Upper lobe of left lung (tissue), 6 donors: ENCODE results near the gene SUSD3. TPM values are rescaled to one million over a fixed set of nuclear protein-coding genes. Genes with fewer than 3 reads are reported as not detected.
A peak's percentile ranks its signal among the peaks of the same experiment; 100 is the strongest.

Source experiments
- ATAC-seq, 2 donors: fragments of 200-7000 bp; cut with Tn5 transposase; one replicate each; pipeline ENCODE4 v1.9.1; 2022; ENCODE audit warnings: mild to moderate bottlenecking in 2 of 2, moderate library complexity in 2 of 2; ENCODE audit not compliant: low FRiP score in 2 of 2
- DNase-seq, 2 donors: peaks; one replicate each; pipeline ENCODE4 v3.0.0-alpha.2; 2019 to 2020
- H3K27ac ChIP-seq, 4 donors: fragments of 200-600 bp; sonication (generic); one replicate each; pipeline ENCODE4 v1.5.1; 2016 to 2019
- H3K27me3 ChIP-seq, 4 donors: fragments of 200-600 bp; sonication (generic); one replicate each; pipeline ENCODE4 v1.5.1; 2017 to 2019
- H3K36me3 ChIP-seq, 4 donors: fragments of 200-600 bp; sonication (generic); one replicate each; pipeline ENCODE4 v1.5.1; 2016 to 2019
- H3K4me1 ChIP-seq, 4 donors: fragments of 200-600 bp; sonication (generic); one replicate each; pipeline ENCODE4 v1.5.1; 2018 to 2019
- H3K4me3 ChIP-seq, 4 donors: fragments of 200-600 bp; sonication (generic); one replicate each; pipeline ENCODE4 v1.5.1; 2017 to 2019; ENCODE audit warnings: mild to moderate bottlenecking in 2 of 4, moderate library complexity in 1 of 4
- H3K9me3 ChIP-seq, 4 donors: fragments of 200-600 bp; sonication (generic); one replicate each; pipeline ENCODE4 v1.5.1; 2018 to 2019
- EP300 ChIP-seq, 4 donors: sonication (generic); formaldehyde crosslinking; IDR thresholded peaks; one replicate each; pipeline ENCODE4 v1.5.1; 2017; ENCODE audit warnings: antibody characterized with exemption in 4 of 4, control low read depth in 2 of 4
- POLR2A ChIP-seq, 4 donors: fragments of 450-650 bp; IDR thresholded peaks; one replicate each; pipeline ENCODE4 v1.5.1; 2016 to 2017; ENCODE audit warnings: antibody characterized with exemption in 4 of 4, mild to moderate bottlenecking in 2 of 4
- POLR2AphosphoS5 ChIP-seq, 2 donors: sonication (generic); formaldehyde crosslinking; IDR thresholded peaks; one replicate each; pipeline ENCODE4 v1.5.1; 2017; ENCODE audit warnings: antibody characterized with exemption in 2 of 2
- WGBS, 2 donors: methylation state at CpG; one replicate each; pipeline ENCODE4 v1.1.5; 2017 to 2018; 5-methylcytosine and 5-hydroxymethylcytosine counted together
- total RNA-seq, 6 donors: library from RNA; depleted of rRNA in 4 of 6; stranded (reverse); fragments of >200 nt in 4 of 6; gene quantifications; one replicate each; pipeline versions ENCODE4 v1.1.0 to v1.2.1, GENCODE V29; 2016 to 2021
- TF ChIP-seq, protein P1 (sequence below), 6 experiments: fragments of 450-650 bp in 4 of 6; fragments of 200-600 bp in 2 of 6; sonication (generic) in 2 of 6; IDR thresholded peaks; one replicate each; pipeline ENCODE4 v1.5.1; 2016 to 2019; ENCODE audit warnings: antibody characterized with exemption in 6 of 6
- donor health status: DM: no; HTN: no; CAD: no; lungs with moderate emphysema.
- donor health status: DM: no; HTN: yes; CAD: no; lungs with severe emphysema.

The SUSD3 gene
- total RNA-seq, 6 donors from 2014 or later, result 3.9 to 17.8 (median 5.2) TPM

DNA sequence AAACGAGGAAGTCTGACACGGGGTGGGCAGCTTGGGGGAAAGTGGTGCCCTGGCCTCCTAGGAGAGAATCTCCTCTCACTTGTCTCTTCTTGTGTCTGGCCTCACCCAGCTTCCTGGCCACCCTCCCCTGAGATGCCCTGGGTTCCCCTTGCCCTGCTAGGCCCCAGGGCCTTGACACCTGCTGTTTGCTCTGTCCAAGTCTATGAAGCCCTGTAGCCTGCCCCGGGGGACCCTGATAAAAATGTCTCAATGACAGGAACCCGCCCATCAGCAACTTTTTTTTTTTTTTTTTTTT, 35.0 kb upstream of the SUSD3 start:
- ATAC-seq (no peak), DNase-seq (no peak)
- 75 to 86% methylated on average over 4 of the region's 4 CpGs for WGBS, 2 donors
- Histone ChIP-seq H3K9me3 (no peaks in the 10 kb centered on the region), H3K27ac (no peak overlapping the region), H3K4me1 (peaks cover 7 to 8% (median 7%) of the 10 kb centered on the region in 4 donors), H3K36me3 (peaks cover 0 to 45% (median 31%) of the 10 kb centered on the region in 4 donors), H3K27me3 (no peaks in the 10 kb centered on the region), H3K4me3 (no peak overlapping the region)
- TF ChIP-seq, protein P1, sequence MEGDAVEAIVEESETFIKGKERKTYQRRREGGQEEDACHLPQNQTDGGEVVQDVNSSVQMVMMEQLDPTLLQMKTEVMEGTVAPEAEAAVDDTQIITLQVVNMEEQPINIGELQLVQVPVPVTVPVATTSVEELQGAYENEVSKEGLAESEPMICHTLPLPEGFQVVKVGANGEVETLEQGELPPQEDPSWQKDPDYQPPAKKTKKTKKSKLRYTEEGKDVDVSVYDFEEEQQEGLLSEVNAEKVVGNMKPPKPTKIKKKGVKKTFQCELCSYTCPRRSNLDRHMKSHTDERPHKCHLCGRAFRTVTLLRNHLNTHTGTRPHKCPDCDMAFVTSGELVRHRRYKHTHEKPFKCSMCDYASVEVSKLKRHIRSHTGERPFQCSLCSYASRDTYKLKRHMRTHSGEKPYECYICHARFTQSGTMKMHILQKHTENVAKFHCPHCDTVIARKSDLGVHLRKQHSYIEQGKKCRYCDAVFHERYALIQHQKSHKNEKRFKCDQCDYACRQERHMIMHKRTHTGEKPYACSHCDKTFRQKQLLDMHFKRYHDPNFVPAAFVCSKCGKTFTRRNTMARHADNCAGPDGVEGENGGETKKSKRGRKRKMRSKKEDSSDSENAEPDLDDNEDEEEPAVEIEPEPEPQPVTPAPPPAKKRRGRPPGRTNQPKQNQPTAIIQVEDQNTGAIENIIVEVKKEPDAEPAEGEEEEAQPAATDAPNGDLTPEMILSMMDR (IDR thresholded peaks at IDR 0.05), result no peak
- TF ChIP-seq EP300 (IDR thresholded peaks at IDR 0.05) (no peak), POLR2AphosphoS5 (IDR thresholded peaks at IDR 0.05) (no peak), POLR2A (IDR thresholded peaks at IDR 0.05) (no peak)

- Histone ChIP-seq H3K36me3 (peaks cover 0 to 45% (median 27%) of the 10 kb centered on the region in 4 donors), H3K9me3 (no peaks in the 10 kb centered on the region), H3K4me3 (no peak overlapping the region), H3K27ac (peak overlapping the region in 1 of 4 donors; percentile 49), H3K4me1 (peaks cover 8 to 11% (median 10%) of the 10 kb centered on the region in 4 donors), H3K27me3 (no peaks in the 10 kb centered on the region)
- TF ChIP-seq POLR2A (IDR thresholded peaks at IDR 0.05) (no peak), POLR2AphosphoS5 (IDR thresholded peaks at IDR 0.05) (no peak), EP300 (IDR thresholded peaks at IDR 0.05) (no peak)
- TF ChIP-seq, protein P1 (IDR thresholded peaks at IDR 0.05), result no peak
- WGBS, 2 donors, result 75 to 80% methylated on average over 4 of the region's 4 CpGs
- ATAC-seq (no peak), DNase-seq (no peak)
Measured at GRCh38 chr9:93024646-93024910, 33.9 kb upstream of the SUSD3 start.

- H3K36me3 ChIP-seq, result peaks cover 0 to 42% (median 23%) of the 10 kb centered on the region in 4 donors
- DNase-seq (no peak), ATAC-seq (no peak)
- no peaks in the 10 kb centered on the region for H3K27me3 ChIP-seq
- H3K27ac ChIP-seq, result peak overlapping the region in 2 of 4 donors; percentile 15 to 49
- H3K9me3 ChIP-seq, result no peaks in the 10 kb centered on the region
- 83 to 96% methylated on average over 9 to 11 of the region's 11 CpGs for WGBS, 2 donors
- TF ChIP-seq EP300 (IDR thresholded peaks at IDR 0.05) (no peak), POLR2AphosphoS5 (IDR thresholded peaks at IDR 0.05) (no peak), POLR2A (IDR thresholded peaks at IDR 0.05) (no peak)
- TF ChIP-seq, protein P1 (IDR thresholded peaks at IDR 0.05), result no peak
- no peak overlapping the region for H3K4me3 ChIP-seq
- peaks cover 8 to 11% (median 10%) of the 10 kb centered on the region in 4 donors for H3K4me1 ChIP-seq
Measured at GRCh38 chr9:93024986-93025630, 33.4 kb upstream of the SUSD3 start.

DNA sequence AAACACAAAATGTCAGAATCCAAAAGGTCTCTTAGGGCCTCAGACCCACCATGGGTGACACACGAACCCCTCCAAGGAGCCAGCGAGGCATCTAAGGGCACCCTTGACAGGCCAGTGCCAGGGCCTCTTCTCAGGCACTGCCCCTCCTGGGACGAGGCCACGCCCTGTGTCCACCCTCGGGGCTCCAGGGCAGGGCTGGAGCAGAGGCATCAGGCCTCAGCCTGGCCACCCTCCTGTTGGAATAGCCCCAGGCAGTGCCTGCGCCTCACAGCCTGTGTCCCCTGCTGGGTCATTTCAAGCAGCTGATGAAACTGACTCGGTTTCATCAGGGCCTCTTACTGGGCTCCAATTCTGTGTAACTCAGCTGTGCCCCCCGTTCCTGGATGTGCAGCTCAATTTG, 32.8 kb upstream of the SUSD3 start:
- Histone ChIP-seq H3K27ac (no peak overlapping the region), H3K4me3 (no peak overlapping the region), H3K4me1 (peaks cover 8 to 11% (median 10%) of the 10 kb centered on the region in 4 donors), H3K9me3 (no peaks in the 10 kb centered on the region), H3K27me3 (no peaks in the 10 kb centered on the region), H3K36me3 (peaks cover 0 to 37% (median 16%) of the 10 kb centered on the region in 4 donors)
- no peak for DNase-seq
- no peak for TF ChIP-seq POLR2AphosphoS5 (IDR thresholded peaks at IDR 0.05)
- TF ChIP-seq, protein P1 (IDR thresholded peaks at IDR 0.05), result no peak
- no peak for TF ChIP-seq EP300 (IDR thresholded peaks at IDR 0.05)
- peak in 1 of 2 donors; percentile 4 for ATAC-seq
- 71% methylated on average over 1 to 8 of the region's 8 CpGs for WGBS, 2 donors

DNA sequence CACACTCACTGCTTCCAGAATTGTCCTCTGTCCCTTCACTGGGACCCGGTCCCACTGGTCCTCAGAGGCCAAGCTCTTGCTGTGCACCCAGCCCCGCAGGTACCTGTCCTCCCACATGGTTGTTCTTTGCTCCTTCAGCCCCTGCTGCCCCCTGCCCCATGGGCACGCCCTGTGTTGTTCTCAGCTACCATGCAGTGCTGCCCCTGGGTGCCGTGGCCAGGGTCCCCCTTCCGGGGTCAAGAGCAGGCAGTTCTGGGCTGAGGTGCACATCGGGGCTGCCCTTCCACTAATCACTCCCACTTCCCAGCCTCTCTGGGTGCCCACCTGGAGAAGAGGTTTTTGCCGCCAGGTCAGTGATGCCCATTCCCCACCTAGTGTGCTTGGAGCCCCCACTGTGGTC, 31.9 kb upstream of the SUSD3 start:
- H3K27ac ChIP-seq, result peak overlapping the region in 2 of 4 donors; percentile 17 to 39
- 96 to 100% methylated on average over 4 to 7 of the region's 7 CpGs for WGBS, 2 donors
- peaks cover 0 to 28% (median 15%) of the 10 kb centered on the region in 4 donors for H3K36me3 ChIP-seq
- no peaks in the 10 kb centered on the region for H3K27me3 ChIP-seq
- H3K9me3 ChIP-seq, result no peaks in the 10 kb centered on the region
- H3K4me3 ChIP-seq, result no peak overlapping the region
- ATAC-seq, result no peak
- no peak for DNase-seq
- H3K4me1 ChIP-seq, result peaks cover 9 to 14% (median 10%) of the 10 kb centered on the region in 4 donors
- TF ChIP-seq, protein P1 (IDR thresholded peaks at IDR 0.05), result no peak
- TF ChIP-seq POLR2A (IDR thresholded peaks at IDR 0.05), result no peak
- TF ChIP-seq EP300 (IDR thresholded peaks at IDR 0.05), result no peak
- TF ChIP-seq POLR2AphosphoS5 (IDR thresholded peaks at IDR 0.05), result no peak
